SK-N-SH treated with all-trans-retinoic acid at 6 μM for 48 hours (cell line): ENCODE measurements around the gene KCNK2.

Experiments used
- RARB ChIP-seq: fragments of 250-450 bp; sonication (Bioruptor Pico); IDR thresholded peaks from 2 replicates; pipeline ENCODE4 v1.8.0; 2021; ENCODE audit warnings: mild to moderate bottlenecking, moderate library complexity
- SNAI2 ChIP-seq: fragments of 250-450 bp; sonication (Bioruptor Pico); IDR thresholded peaks from 2 replicates; pipeline ENCODE4 v1.5.0; 2020; ENCODE audit warnings: mild to moderate bottlenecking, moderate library complexity
- ZFP3 ChIP-seq: fragments of 250-450 bp; sonication (Bioruptor Pico); IDR thresholded peaks from 2 replicates; pipeline ENCODE4 v1.5.0; 2020; ENCODE audit warnings: mild to moderate bottlenecking, moderate library complexity
- ZFP30 ChIP-seq: fragments of 450-650 bp; formaldehyde crosslinking; IDR thresholded peaks from 2 replicates; pipeline ENCODE4 v1.5.0; 2022; ENCODE audit warnings: mild to moderate bottlenecking, moderate library complexity
- TF ChIP-seq, protein P1 (sequence below): fragments of 250-450 bp; sonication (Bioruptor Pico); IDR thresholded peaks from 2 replicates; pipeline ENCODE4 v1.8.0; 2020; ENCODE audit warnings: mild to moderate bottlenecking, moderate library complexity, borderline replicate concordance
- TF ChIP-seq, protein P2 (sequence below): fragments of 250-450 bp; sonication (Bioruptor Pico); IDR thresholded peaks from 2 replicates; pipeline ENCODE4 v1.5.1; 2020; ENCODE audit warnings: low read depth, mild to moderate bottlenecking, moderate library complexity
- TF ChIP-seq, protein P3 (sequence below): fragments of 250-450 bp; sonication (Bioruptor Pico); IDR thresholded peaks from 2 replicates; pipeline ENCODE4 v1.5.0; 2020; ENCODE audit warnings: mild to moderate bottlenecking, moderate library complexity

DNA sequence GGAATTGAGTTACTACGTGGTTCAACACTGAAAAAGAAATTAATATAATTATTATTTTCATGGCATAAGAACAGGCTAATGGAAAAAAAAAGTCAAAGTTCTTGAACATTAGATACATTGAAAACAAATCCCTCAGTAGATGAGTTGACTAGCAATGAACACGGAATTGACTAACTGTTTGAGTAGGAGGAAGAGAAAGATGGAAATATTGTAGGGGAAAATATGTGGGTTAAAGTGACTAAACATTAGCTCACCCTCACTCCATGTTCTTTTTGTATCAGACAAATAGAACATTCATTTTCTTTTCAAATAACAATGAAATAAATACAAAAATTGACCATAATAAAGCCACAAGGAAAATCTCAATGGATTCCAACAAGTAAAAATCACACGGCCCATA, 84.3 kb downstream of the KCNK2 start:
- TF ChIP-seq, protein P1, sequence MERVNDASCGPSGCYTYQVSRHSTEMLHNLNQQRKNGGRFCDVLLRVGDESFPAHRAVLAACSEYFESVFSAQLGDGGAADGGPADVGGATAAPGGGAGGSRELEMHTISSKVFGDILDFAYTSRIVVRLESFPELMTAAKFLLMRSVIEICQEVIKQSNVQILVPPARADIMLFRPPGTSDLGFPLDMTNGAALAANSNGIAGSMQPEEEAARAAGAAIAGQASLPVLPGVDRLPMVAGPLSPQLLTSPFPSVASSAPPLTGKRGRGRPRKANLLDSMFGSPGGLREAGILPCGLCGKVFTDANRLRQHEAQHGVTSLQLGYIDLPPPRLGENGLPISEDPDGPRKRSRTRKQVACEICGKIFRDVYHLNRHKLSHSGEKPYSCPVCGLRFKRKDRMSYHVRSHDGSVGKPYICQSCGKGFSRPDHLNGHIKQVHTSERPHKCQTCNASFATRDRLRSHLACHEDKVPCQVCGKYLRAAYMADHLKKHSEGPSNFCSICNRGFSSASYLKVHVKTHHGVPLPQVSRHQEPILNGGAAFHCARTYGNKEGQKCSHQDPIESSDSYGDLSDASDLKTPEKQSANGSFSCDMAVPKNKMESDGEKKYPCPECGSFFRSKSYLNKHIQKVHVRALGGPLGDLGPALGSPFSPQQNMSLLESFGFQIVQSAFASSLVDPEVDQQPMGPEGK (CRISPR knock-in tag): no peak
- TF ChIP-seq SNAI2 (CRISPR knock-in tag): no peak
- TF ChIP-seq, protein P2, sequence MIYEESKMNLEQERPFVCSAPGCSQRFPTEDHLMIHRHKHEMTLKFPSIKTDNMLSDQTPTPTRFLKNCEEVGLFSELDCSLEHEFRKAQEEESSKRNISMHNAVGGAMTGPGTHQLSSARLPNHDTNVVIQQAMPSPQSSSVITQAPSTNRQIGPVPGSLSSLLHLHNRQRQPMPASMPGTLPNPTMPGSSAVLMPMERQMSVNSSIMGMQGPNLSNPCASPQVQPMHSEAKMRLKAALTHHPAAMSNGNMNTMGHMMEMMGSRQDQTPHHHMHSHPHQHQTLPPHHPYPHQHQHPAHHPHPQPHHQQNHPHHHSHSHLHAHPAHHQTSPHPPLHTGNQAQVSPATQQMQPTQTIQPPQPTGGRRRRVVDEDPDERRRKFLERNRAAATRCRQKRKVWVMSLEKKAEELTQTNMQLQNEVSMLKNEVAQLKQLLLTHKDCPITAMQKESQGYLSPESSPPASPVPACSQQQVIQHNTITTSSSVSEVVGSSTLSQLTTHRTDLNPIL: no peak
- no peak for TF ChIP-seq ZFP30 (CRISPR knock-in tag)
- no peak for TF ChIP-seq ZFP3 (CRISPR knock-in tag)
- TF ChIP-seq, protein P3, sequence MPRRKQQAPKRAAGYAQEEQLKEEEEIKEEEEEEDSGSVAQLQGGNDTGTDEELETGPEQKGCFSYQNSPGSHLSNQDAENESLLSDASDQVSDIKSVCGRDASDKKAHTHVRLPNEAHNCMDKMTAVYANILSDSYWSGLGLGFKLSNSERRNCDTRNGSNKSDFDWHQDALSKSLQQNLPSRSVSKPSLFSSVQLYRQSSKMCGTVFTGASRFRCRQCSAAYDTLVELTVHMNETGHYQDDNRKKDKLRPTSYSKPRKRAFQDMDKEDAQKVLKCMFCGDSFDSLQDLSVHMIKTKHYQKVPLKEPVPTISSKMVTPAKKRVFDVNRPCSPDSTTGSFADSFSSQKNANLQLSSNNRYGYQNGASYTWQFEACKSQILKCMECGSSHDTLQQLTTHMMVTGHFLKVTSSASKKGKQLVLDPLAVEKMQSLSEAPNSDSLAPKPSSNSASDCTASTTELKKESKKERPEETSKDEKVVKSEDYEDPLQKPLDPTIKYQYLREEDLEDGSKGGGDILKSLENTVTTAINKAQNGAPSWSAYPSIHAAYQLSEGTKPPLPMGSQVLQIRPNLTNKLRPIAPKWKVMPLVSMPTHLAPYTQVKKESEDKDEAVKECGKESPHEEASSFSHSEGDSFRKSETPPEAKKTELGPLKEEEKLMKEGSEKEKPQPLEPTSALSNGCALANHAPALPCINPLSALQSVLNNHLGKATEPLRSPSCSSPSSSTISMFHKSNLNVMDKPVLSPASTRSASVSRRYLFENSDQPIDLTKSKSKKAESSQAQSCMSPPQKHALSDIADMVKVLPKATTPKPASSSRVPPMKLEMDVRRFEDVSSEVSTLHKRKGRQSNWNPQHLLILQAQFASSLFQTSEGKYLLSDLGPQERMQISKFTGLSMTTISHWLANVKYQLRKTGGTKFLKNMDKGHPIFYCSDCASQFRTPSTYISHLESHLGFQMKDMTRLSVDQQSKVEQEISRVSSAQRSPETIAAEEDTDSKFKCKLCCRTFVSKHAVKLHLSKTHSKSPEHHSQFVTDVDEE (CRISPR knock-in tag): no peak
- TF ChIP-seq RARB (CRISPR knock-in tag): no peak
